ENCODE data around the gene SH3BP5. TPM values are rescaled to one million over a fixed set of nuclear protein-coding genes. Genes with fewer than 3 reads are reported as not detected.
A peak's percentile ranks its signal among the peaks of the same experiment; 100 is the strongest.

The SH3BP5 gene
- 39.2 and 69.2 TPM in 2 replicates for total RNA-seq (2014; rRNA removed; shearing (Covaris generic))
- polyA plus RNA-seq (2016; fragmentation: Nextera tagmentation; extraction: Ambion mirVana), result 35.9 and 37.8 TPM in 2 replicates

- Histone ChIP-seq H2AFZ (peak within 1 kb of the TSS; percentile 99), H3K9me2 (ENCODE audit: insufficient read depth) (no peaks in the 10 kb centered on the region), H3K4me3 (peak within 1 kb of the TSS; percentile 91), H3K79me2 (ENCODE audit: insufficient read depth) (peaks cover 40% of the 10 kb centered on the region), H3K4me2 (ENCODE audit: unreplicated experiment) (peak within 1 kb of the TSS; percentile 99), H3K27ac (peak within 1 kb of the TSS; percentile 74), H3K9me3 (ENCODE audit: low read depth) (no peaks in the 10 kb centered on the region), H3K9ac (peak within 1 kb of the TSS; percentile 80), H3K4me1 (ENCODE audit: insufficient read depth) (peaks cover 35% of the 10 kb centered on the region), H4K20me1 (ENCODE audit: insufficient read depth) (no peaks in the 10 kb centered on the region), H3K27me3 (replicated peaks; ENCODE audit: insufficient read depth) (no peaks in the 10 kb centered on the region), H3K36me3 (ENCODE audit: low read depth) (no peaks in the 10 kb centered on the region), H3F3A (ENCODE audit: insufficient read depth) (peaks cover 35% of the 10 kb centered on the region)
- WGBS, 2 experiments (ENCODE audit: low coverage in 1 of 2, low lambda C conversion rate in 2 of 2, missing lambda C conversion rate in 2 of 2), result 16 to 24% methylated on average over 38 to 56 of the region's 66 CpGs
- TF ChIP-seq EZH2 (IDR thresholded peaks at IDR 0.05; ENCODE audit: insufficient read depth, poor library complexity, severe bottlenecking), result no peak
- no peak for TF ChIP-seq EZH2phosphoT487 (IDR thresholded peaks at IDR 0.05; ENCODE audit: insufficient read depth, low read depth)
- in situ Hi-C loops (cut with MboI), result no loop called here
- peak; percentile 93 for DNase-seq
Observed at GRCh38 chr3:15332405-15333098, at the start of gene SH3BP5. SH3BP5 (minus strand) TSS chr3:15332586; CDS start chr3:15332408, 178 bp downstream.

GRCh38 chr3:15380980-15381890, 48.8 kb upstream of the SH3BP5 start:
- H3K9ac ChIP-seq, result no peak overlapping the region
- H3F3A ChIP-seq (ENCODE audit: insufficient read depth), result 0 out of 2 replicates have a peak, but pooled peaks cover 7% of the 10 kb centered on the region
- H3K36me3 ChIP-seq (ENCODE audit: low read depth), result no peaks in the 10 kb centered on the region
- H3K4me1 ChIP-seq (ENCODE audit: insufficient read depth), result peaks cover 15% of the 10 kb centered on the region
- 55 to 61% methylated on average over 6 of the region's 6 CpGs for WGBS, 2 experiments (ENCODE audit: low coverage in 1 of 2, low lambda C conversion rate in 2 of 2, missing lambda C conversion rate in 2 of 2)
- no peak overlapping the region for H3K4me3 ChIP-seq
- peak overlapping the region; percentile 12; the same call in 1 of the 2 replicates for H2AFZ ChIP-seq
- H3K79me2 ChIP-seq (ENCODE audit: insufficient read depth), result no peaks in the 10 kb centered on the region
- H4K20me1 ChIP-seq (ENCODE audit: insufficient read depth), result no peaks in the 10 kb centered on the region
- no peak for DNase-seq
- TF ChIP-seq EZH2 (IDR thresholded peaks at IDR 0.05; ENCODE audit: insufficient read depth, poor library complexity, severe bottlenecking), result no peak
- TF ChIP-seq EZH2phosphoT487 (IDR thresholded peaks at IDR 0.05; ENCODE audit: insufficient read depth, low read depth), result no peak
- H3K27ac ChIP-seq, result no peak overlapping the region
- H3K9me3 ChIP-seq (ENCODE audit: low read depth), result no peaks in the 10 kb centered on the region
- in situ Hi-C loops (cut with MboI), result loop anchor here (10.0 kb wide), 1 partner anchor 116 kb away; no protein-coding TSS in a partner anchor
- H3K9me2 ChIP-seq (ENCODE audit: insufficient read depth), result no peaks in the 10 kb centered on the region
- H3K4me2 ChIP-seq (ENCODE audit: unreplicated experiment), result no peak overlapping the region
- H3K27me3 ChIP-seq (replicated peaks; ENCODE audit: insufficient read depth), result no peaks in the 10 kb centered on the region

GRCh38 chr3:15377961-15378791, 45.8 kb upstream of the SH3BP5 start:
- H3K27ac ChIP-seq, result peak overlapping the region; percentile 63
- peak overlapping the region; percentile 61 for H3K9ac ChIP-seq
- H3K36me3 ChIP-seq (ENCODE audit: low read depth), result no peaks in the 10 kb centered on the region
- no peaks in the 10 kb centered on the region for H3K9me3 ChIP-seq (ENCODE audit: low read depth)
- TF ChIP-seq EZH2phosphoT487 (IDR thresholded peaks at IDR 0.05; ENCODE audit: insufficient read depth, low read depth), result no peak
- no peak for TF ChIP-seq EZH2 (IDR thresholded peaks at IDR 0.05; ENCODE audit: insufficient read depth, poor library complexity, severe bottlenecking)
- peak overlapping the region; percentile 86 for H2AFZ ChIP-seq
- no peak overlapping the region for H3K4me3 ChIP-seq
- no peaks in the 10 kb centered on the region for H3K9me2 ChIP-seq (ENCODE audit: insufficient read depth)
- in situ Hi-C loops (cut with MboI), result no loop called here
- H3K4me1 ChIP-seq (ENCODE audit: insufficient read depth), result no peaks in the 10 kb centered on the region
- no peaks in the 10 kb centered on the region for H3K27me3 ChIP-seq (replicated peaks; ENCODE audit: insufficient read depth)
- no peaks in the 10 kb centered on the region for H3K79me2 ChIP-seq (ENCODE audit: insufficient read depth)
- H3F3A ChIP-seq (ENCODE audit: insufficient read depth), result no peaks in the 10 kb centered on the region
- no peaks in the 10 kb centered on the region for H4K20me1 ChIP-seq (ENCODE audit: insufficient read depth)
- 22% methylated on average over 16 of the region's 16 CpGs for WGBS, 2 experiments (ENCODE audit: low coverage in 1 of 2, low lambda C conversion rate in 2 of 2, missing lambda C conversion rate in 2 of 2)
- DNase-seq, result peak; percentile 99
- peak overlapping the region; percentile 13 for H3K4me2 ChIP-seq (ENCODE audit: unreplicated experiment)
